GM12864 (cell line): Measurements from ENCODE around the gene TSC22D1.
A peak's percentile ranks its signal among the peaks of the same experiment; 100 is the strongest.

ENCODE experiments used
- DNase-seq: peaks from one replicate; pipeline ENCODE4 v3.0.0-alpha.2; 2011; ENCODE audit warnings: low read depth
- H3K4me3 ChIP-seq: 2 replicates; pipeline ENCODE4 v1.5.1; 2011; ENCODE audit warnings: mild to moderate bottlenecking, low read depth, low read length, control low read depth
- CTCF ChIP-seq: IDR thresholded peaks from 2 replicates; pipeline ENCODE4 v1.5.1; 2011; ENCODE audit warnings: low read depth, mild to moderate bottlenecking, moderate library complexity, low read length, control low read depth, inconsistent platforms; ENCODE audit errors: missing control alignments

TSC22D1 gene

GRCh38 chr13:44583137-44583536 is 7.0 kb upstream of the TSC22D1 start:
- H3K4me3 ChIP-seq, result no peak overlapping the region
- no peak for DNase-seq
- no peak for TF ChIP-seq CTCF

- H3K4me3 ChIP-seq, result peak overlapping the region; percentile 85
- no peak for DNase-seq
- TF ChIP-seq CTCF, result no peak
Measured at GRCh38 chr13:44578067-44578400, 1.9 kb upstream of the TSC22D1 start.

GRCh38 chr13:44577236-44578066 is 1.3 kb upstream of the TSC22D1 start:
- no peak for TF ChIP-seq CTCF
- DNase-seq, result peak; percentile 69
- peak overlapping the region; percentile 85 for H3K4me3 ChIP-seq

- H3K4me3 ChIP-seq, result peak overlapping the region; percentile 85
- no peak for DNase-seq
Measured at GRCh38 chr13:44576351-44577235, 463 bp upstream of the TSC22D1 start.

GRCh38 chr13:44575035-44575434 is 1.1 kb downstream of the TSC22D1 start:
- no peak for TF ChIP-seq CTCF
- H3K4me3 ChIP-seq, result peak overlapping the region; percentile 85
- DNase-seq, result no peak

More at GRCh38 chr13:44576351-44577235, 463 bp upstream of the TSC22D1 start:
- TF ChIP-seq CTCF, result no peak

- TF ChIP-seq CTCF, result no peak
- DNase-seq, result no peak
- no peak overlapping the region for H3K4me3 ChIP-seq
Measured at GRCh38 chr13:44574466-44574855, 1.7 kb downstream of the TSC22D1 start.
